Body of pancreas (tissue), 4 donors: ENCODE measurements around the gene KMT2D.

Source experiments
- POLR2A ChIP-seq, 3 donors: fragments of 450-650 bp; IDR thresholded peaks; one replicate each; pipeline ENCODE4 v1.6.1; 2016; ENCODE audit warnings: antibody characterized with exemption in 3 of 3, mild to moderate bottlenecking in 2 of 3
- TF ChIP-seq, protein P1 (sequence below), 7 experiments: fragments of 450-650 bp in 4 of 7; fragments of 200-600 bp in 3 of 7; sonication (generic) in 3 of 7; IDR thresholded peaks; one replicate each; pipeline ENCODE4 v1.5.1; 2016 to 2019; ENCODE audit warnings: antibody characterized with exemption in 7 of 7

DNA sequence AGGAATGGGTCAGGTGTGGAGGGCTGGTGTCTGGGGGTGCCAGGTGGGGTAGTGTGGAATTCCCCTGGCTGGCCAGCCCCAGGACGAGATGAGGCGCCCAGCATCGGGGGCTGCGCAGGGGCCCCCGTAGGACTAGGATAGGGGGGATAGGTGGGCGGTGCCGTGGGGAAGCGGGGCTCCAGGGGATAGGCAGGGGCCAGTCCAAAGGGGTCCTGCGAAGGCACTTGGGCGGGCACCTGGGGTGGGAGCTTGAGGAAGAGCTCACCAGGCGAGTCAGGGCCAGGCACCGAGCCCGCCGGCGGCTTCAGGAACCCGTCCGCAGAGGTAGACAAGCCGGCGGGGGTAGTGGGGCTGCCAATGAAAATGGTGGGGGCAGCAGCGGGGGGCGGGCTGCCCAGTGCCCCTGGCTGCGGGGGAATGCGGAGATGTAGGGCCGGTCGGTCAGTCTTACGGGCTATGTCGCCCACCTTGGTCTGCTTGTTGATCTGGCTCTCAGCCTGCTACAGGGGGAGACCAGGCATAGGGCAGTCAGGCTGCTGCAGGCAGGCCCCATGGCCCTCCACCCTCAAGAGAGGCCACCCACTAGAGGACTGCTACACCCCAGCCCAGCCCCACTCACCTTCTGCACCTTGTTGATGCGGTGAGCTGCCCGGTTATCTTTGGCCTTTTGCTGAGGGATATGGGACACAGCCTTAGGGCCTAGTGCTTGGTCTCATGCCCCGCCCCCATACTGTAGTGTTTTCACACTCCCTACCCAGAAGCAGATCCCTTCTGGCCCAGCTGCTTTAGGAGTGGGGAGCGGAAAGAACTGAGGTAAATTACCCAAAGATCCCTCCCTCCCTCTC is 19.3 kb downstream of the KMT2D start:
- TF ChIP-seq, protein P1, sequence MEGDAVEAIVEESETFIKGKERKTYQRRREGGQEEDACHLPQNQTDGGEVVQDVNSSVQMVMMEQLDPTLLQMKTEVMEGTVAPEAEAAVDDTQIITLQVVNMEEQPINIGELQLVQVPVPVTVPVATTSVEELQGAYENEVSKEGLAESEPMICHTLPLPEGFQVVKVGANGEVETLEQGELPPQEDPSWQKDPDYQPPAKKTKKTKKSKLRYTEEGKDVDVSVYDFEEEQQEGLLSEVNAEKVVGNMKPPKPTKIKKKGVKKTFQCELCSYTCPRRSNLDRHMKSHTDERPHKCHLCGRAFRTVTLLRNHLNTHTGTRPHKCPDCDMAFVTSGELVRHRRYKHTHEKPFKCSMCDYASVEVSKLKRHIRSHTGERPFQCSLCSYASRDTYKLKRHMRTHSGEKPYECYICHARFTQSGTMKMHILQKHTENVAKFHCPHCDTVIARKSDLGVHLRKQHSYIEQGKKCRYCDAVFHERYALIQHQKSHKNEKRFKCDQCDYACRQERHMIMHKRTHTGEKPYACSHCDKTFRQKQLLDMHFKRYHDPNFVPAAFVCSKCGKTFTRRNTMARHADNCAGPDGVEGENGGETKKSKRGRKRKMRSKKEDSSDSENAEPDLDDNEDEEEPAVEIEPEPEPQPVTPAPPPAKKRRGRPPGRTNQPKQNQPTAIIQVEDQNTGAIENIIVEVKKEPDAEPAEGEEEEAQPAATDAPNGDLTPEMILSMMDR (IDR thresholded peaks at IDR 0.05): no peak
- no peak for TF ChIP-seq POLR2A (IDR thresholded peaks at IDR 0.05)
